Mesendoderm (in vitro differentiated cells): ENCODE data around the gene LITAF.
"Not testable (repeated sequence)": the region's sequence is repeated elsewhere in the genome, so short reads cannot be mapped to it uniquely, and the experiment has no call there.

Experiments
- DNase-seq: peaks from one replicate; pipeline ENCODE4 v3.0.0; 2013
- H2AK5ac ChIP-seq: 2 replicates; pipeline ENCODE4 v1.6.1; 2013; ENCODE audit warnings: low read length, inconsistent platforms
- H2BK120ac ChIP-seq: 2 replicates; pipeline ENCODE4 v1.6.1; 2013; ENCODE audit warnings: low read depth, mild to moderate bottlenecking, low read length, moderate library complexity, mixed read lengths
- H2BK15ac ChIP-seq: replicated peaks from 2 replicates; pipeline ENCODE4 v1.6.1; 2013; ENCODE audit warnings: low read depth, mild to moderate bottlenecking, moderate library complexity
- H2BK5ac ChIP-seq: 2 replicates; pipeline ENCODE4 v1.6.1; 2013; ENCODE audit warnings: low read length, inconsistent platforms
- H3K18ac ChIP-seq: 2 replicates; pipeline ENCODE4 v1.6.1; 2013; ENCODE audit warnings: mild to moderate bottlenecking, low read length, mixed read lengths
- H3K23ac ChIP-seq: one replicate; pipeline ENCODE4 v1.6.1; 2013; ENCODE audit warnings: low read length
- H3K27ac ChIP-seq: 2 replicates; pipeline ENCODE4 v1.5.1; 2013; ENCODE audit warnings: low read depth, mild to moderate bottlenecking, inconsistent platforms, low read length, moderate library complexity
- H3K27me3 ChIP-seq: 2 replicates; pipeline ENCODE4 v1.6.1; 2013; ENCODE audit warnings: low read length, control low read depth, mild to moderate bottlenecking, inconsistent platforms; ENCODE audit not compliant: insufficient read depth, poor library complexity
- H3K36me3 ChIP-seq: 2 replicates; pipeline ENCODE4 v1.6.1; 2013; ENCODE audit warnings: low read length, inconsistent platforms; ENCODE audit not compliant: control insufficient read depth, insufficient read depth
- H3K4ac ChIP-seq: one replicate; pipeline ENCODE4 v1.6.1; 2013; ENCODE audit warnings: low read depth, mild to moderate bottlenecking, low read length, moderate library complexity
- H3K4me1 ChIP-seq: 2 replicates; pipeline ENCODE4 v1.6.1; 2013; ENCODE audit warnings: low read depth, low read length, inconsistent platforms; ENCODE audit not compliant: control insufficient read depth
- H3K4me2 ChIP-seq: 2 replicates; pipeline ENCODE4 v1.6.1; 2013; ENCODE audit warnings: low read length
- H3K4me3 ChIP-seq: 2 replicates; pipeline ENCODE4 v1.5.1; 2013; ENCODE audit warnings: mild to moderate bottlenecking, low read length
- H3K56ac ChIP-seq: one replicate; pipeline ENCODE4 v1.6.1; 2013; ENCODE audit warnings: low read length
- H3K79me1 ChIP-seq: 2 replicates; pipeline ENCODE4 v1.6.1; 2013; ENCODE audit warnings: low read length, inconsistent platforms
- H3K79me2 ChIP-seq: 2 replicates; pipeline ENCODE4 v1.6.1; 2013; ENCODE audit warnings: mild to moderate bottlenecking, low read length; ENCODE audit not compliant: control insufficient read depth, insufficient read depth
- H3K9ac ChIP-seq: 2 replicates; pipeline ENCODE4 v1.6.1; 2013; ENCODE audit warnings: low read length, inconsistent platforms
- H4K5ac ChIP-seq: one replicate; pipeline ENCODE4 v1.6.1; 2013; ENCODE audit warnings: low read length
- H4K8ac ChIP-seq: one replicate; pipeline ENCODE4 v1.6.1; 2013; ENCODE audit warnings: low read depth, mild to moderate bottlenecking, control low read depth, low read length, moderate library complexity
- WGBS: extraction: QIAGEN DNeasy Blood & Tissue Kit; methylation state at CpG from one replicate; pipeline ENCODE4 v1.1.7; 2013; ENCODE audit warnings: low lambda C conversion rate, missing lambda C conversion rate; ENCODE audit not compliant: insufficient coverage; ENCODE audit errors: extremely low coverage; 5-methylcytosine and 5-hydroxymethylcytosine counted together

The LITAF gene

GRCh38 chr16:11561454-11561805 lies 25.3 kb downstream of the LITAF start:
- no peak overlapping the region for H4K8ac ChIP-seq
- H2AK5ac ChIP-seq = no peak overlapping the region
- no peak overlapping the region for H3K4me2 ChIP-seq
- H3K79me2 ChIP-seq = no peaks in the 10 kb centered on the region
- H3K4me3 ChIP-seq = no peak overlapping the region
- no peak for DNase-seq
- H3K4ac ChIP-seq = no peak overlapping the region
- no peak overlapping the region for H2BK120ac ChIP-seq
- H2BK15ac ChIP-seq = no peak overlapping the region
- no peak overlapping the region for H2BK5ac ChIP-seq
- peak overlapping the region; percentile 34 for H3K18ac ChIP-seq
- no peak overlapping the region for H4K5ac ChIP-seq
- no CpG with 5 or more reads among the region's 4 CpGs for WGBS
- H3K4me1 ChIP-seq = peaks cover 11% of the 10 kb centered on the region
- peak overlapping the region; percentile 57 for H3K56ac ChIP-seq
- H3K36me3 ChIP-seq = no peaks in the 10 kb centered on the region
- H3K9ac ChIP-seq = peak overlapping the region; percentile 11
- no peak overlapping the region for H3K23ac ChIP-seq
- H3K79me1 ChIP-seq = peaks cover 3% of the 10 kb centered on the region
- H3K27me3 ChIP-seq = no peaks in the 10 kb centered on the region
- H3K27ac ChIP-seq = peak overlapping the region; percentile 7

GRCh38 chr16:11560701-11561453 lies 25.8 kb downstream of the LITAF start:
- Histone ChIP-seq H3K27ac (peak overlapping the region; percentile 7), H2AK5ac (no peak overlapping the region), H3K23ac (peak overlapping the region; percentile 19), H3K36me3 (no peaks in the 10 kb centered on the region), H2BK5ac (no peak overlapping the region), H2BK120ac (no peak overlapping the region), H3K4me2 (no peak overlapping the region), H3K9ac (peak overlapping the region; percentile 22), H3K18ac (peak overlapping the region; percentile 34), H3K79me1 (peaks cover 3% of the 10 kb centered on the region), H3K79me2 (no peaks in the 10 kb centered on the region), H3K27me3 (no peaks in the 10 kb centered on the region), H3K56ac (peak overlapping the region; percentile 57), H3K4me1 (peaks cover 11% of the 10 kb centered on the region), H3K4me3 (no peak overlapping the region), H2BK15ac (no peak overlapping the region), H4K8ac (no peak overlapping the region), H4K5ac (no peak overlapping the region), H3K4ac (no peak overlapping the region)
- peak; percentile 41 for DNase-seq
- no CpG with 5 or more reads among the region's 21 CpGs for whole genome bisulfite sequencing

- H3K4me1 ChIP-seq = peaks cover 11% of the 10 kb centered on the region
- H4K8ac ChIP-seq, DNase-seq, H3K56ac ChIP-seq, H3K18ac ChIP-seq, H3K4me3 ChIP-seq, H3K4me2 ChIP-seq, H3K9ac ChIP-seq, H3K79me1 ChIP-seq, H4K5ac ChIP-seq, H3K4ac ChIP-seq, H2BK15ac ChIP-seq, H3K27ac ChIP-seq, H2AK5ac ChIP-seq, H3K36me3 ChIP-seq, H2BK5ac ChIP-seq, H3K23ac ChIP-seq, H3K79me2 ChIP-seq, H3K27me3 ChIP-seq, H2BK120ac ChIP-seq: not testable (repeated sequence)
- no CpG with 5 or more reads among the region's 6 CpGs for WGBS
These were observed 28.4 kb downstream of the LITAF start for GRCh38 chr16:11558308-11558823.

GRCh38 chr16:11557801-11558200 lies 28.9 kb downstream of the LITAF start:
- no peak overlapping the region for H3K18ac ChIP-seq
- no CpG with 5 or more reads among the region's 6 CpGs for WGBS
- H3K56ac ChIP-seq = no peak overlapping the region
- no peak for DNase-seq
- peaks cover 11% of the 10 kb centered on the region for H3K4me1 ChIP-seq
- H3K4ac ChIP-seq = no peak overlapping the region
- H3K36me3 ChIP-seq = no peaks in the 10 kb centered on the region
- no peak overlapping the region for H3K27ac ChIP-seq
- no peak overlapping the region for H4K5ac ChIP-seq
- H3K4me3 ChIP-seq = no peak overlapping the region
- no peak overlapping the region for H4K8ac ChIP-seq
- no peak overlapping the region for H3K9ac ChIP-seq
- H2AK5ac ChIP-seq = no peak overlapping the region
- H3K23ac ChIP-seq = no peak overlapping the region
- no peak overlapping the region for H2BK120ac ChIP-seq
- H2BK5ac ChIP-seq = no peak overlapping the region
- no peaks in the 10 kb centered on the region for H3K27me3 ChIP-seq
- peaks cover 3% of the 10 kb centered on the region for H3K79me1 ChIP-seq
- H3K79me2 ChIP-seq = no peaks in the 10 kb centered on the region
- H2BK15ac ChIP-seq = no peak overlapping the region
- no peak overlapping the region for H3K4me2 ChIP-seq

GRCh38 chr16:11556945-11557720 lies 29.6 kb downstream of the LITAF start:
- Histone ChIP-seq H4K8ac (no peak overlapping the region), H2AK5ac (no peak overlapping the region), H3K27ac (no peak overlapping the region), H3K79me1 (peaks cover 3% of the 10 kb centered on the region), H3K4ac (no peak overlapping the region), H2BK5ac (no peak overlapping the region), H3K23ac (no peak overlapping the region), H3K9ac (no peak overlapping the region), H3K4me3 (no peak overlapping the region), H3K79me2 (no peaks in the 10 kb centered on the region), H3K27me3 (no peaks in the 10 kb centered on the region), H4K5ac (no peak overlapping the region), H2BK120ac (no peak overlapping the region), H3K56ac (no peak overlapping the region), H3K18ac (no peak overlapping the region), H3K36me3 (no peaks in the 10 kb centered on the region), H3K4me2 (no peak overlapping the region), H3K4me1 (peaks cover 11% of the 10 kb centered on the region), H2BK15ac (no peak overlapping the region)
- no peak for DNase-seq
- no CpG with 5 or more reads among the region's 9 CpGs for WGBS
